ENCODE data around the gene ATP8B4.
A peak's percentile ranks its signal among the peaks of the same experiment; 100 is the strongest.

The ATP8B4 gene

GRCh38 chr15:50044406-50044805 lies 74.6 kb downstream of the ATP8B4 start:
- H3K27ac ChIP-seq (ENCODE audit: low read depth, low read length) = no peak overlapping the region
- peaks cover 10% of the 10 kb centered on the region; the same call in 1 of the 2 replicates for H3K9me3 ChIP-seq (ENCODE audit: insufficient read depth, low read depth, low read length)
- H3K27me3 ChIP-seq (ENCODE audit: insufficient read depth, low read length) = no peaks in the 10 kb centered on the region
- H3K4me3 ChIP-seq (ENCODE audit: low read length) = no peak overlapping the region
- H3K4me1 ChIP-seq (ENCODE audit: insufficient read depth, low read length) = no peaks in the 10 kb centered on the region
- H3K36me3 ChIP-seq (ENCODE audit: insufficient read depth, low read length) = no peaks in the 10 kb centered on the region
- no peak overlapping the region for H3K9ac ChIP-seq (ENCODE audit: low read depth, low read length)

- H3K9ac ChIP-seq (ENCODE audit: low read depth, low read length) = no peak overlapping the region
- H3K36me3 ChIP-seq (ENCODE audit: insufficient read depth, low read length) = no peaks in the 10 kb centered on the region
- H3K4me3 ChIP-seq (ENCODE audit: low read length) = no peak overlapping the region
- H3K27me3 ChIP-seq (ENCODE audit: insufficient read depth, low read length) = no peaks in the 10 kb centered on the region
- no peak overlapping the region for H3K27ac ChIP-seq (ENCODE audit: low read depth, low read length)
- H3K4me1 ChIP-seq (ENCODE audit: insufficient read depth, low read length) = no peaks in the 10 kb centered on the region
- peaks cover 10% of the 10 kb centered on the region; the same call in 1 of the 2 replicates for H3K9me3 ChIP-seq (ENCODE audit: insufficient read depth, low read depth, low read length)
- WGBS = no CpG with 5 or more reads among the region's 2 CpGs
Measured at GRCh38 chr15:50042775-50043174, 76.3 kb downstream of the ATP8B4 start.

DNA sequence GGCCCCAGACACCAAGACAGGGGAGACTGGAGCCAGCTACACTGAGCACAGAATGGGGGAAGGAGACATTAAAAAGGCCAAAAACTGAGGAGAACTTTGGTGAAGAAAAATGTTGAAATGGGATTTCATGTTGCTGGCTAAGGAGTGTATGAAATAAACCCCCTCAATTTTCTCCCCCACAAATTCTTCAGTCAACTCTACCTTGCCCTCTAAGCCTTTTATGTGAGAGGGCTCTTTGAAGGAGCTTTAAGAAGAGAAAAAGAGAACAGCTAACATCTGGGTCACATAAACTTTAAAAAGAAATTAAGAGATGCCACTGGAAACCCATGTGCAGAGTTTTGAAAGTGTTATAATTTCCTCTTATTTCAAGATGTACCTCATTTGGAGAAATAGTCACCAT lies 88.6 kb downstream of the ATP8B4 start:
- Histone ChIP-seq H3K27ac (ENCODE audit: low read depth, low read length) (no peak overlapping the region), H3K4me1 (ENCODE audit: insufficient read depth, low read length) (no peaks in the 10 kb centered on the region), H3K27me3 (ENCODE audit: insufficient read depth, low read length) (no peaks in the 10 kb centered on the region), H3K9ac (ENCODE audit: low read depth, low read length) (no peak overlapping the region), H3K36me3 (ENCODE audit: insufficient read depth, low read length) (no peaks in the 10 kb centered on the region), H3K9me3 (ENCODE audit: insufficient read depth, low read depth, low read length) (no peaks in the 10 kb centered on the region), H3K4me3 (ENCODE audit: low read length) (no peak overlapping the region)

DNA sequence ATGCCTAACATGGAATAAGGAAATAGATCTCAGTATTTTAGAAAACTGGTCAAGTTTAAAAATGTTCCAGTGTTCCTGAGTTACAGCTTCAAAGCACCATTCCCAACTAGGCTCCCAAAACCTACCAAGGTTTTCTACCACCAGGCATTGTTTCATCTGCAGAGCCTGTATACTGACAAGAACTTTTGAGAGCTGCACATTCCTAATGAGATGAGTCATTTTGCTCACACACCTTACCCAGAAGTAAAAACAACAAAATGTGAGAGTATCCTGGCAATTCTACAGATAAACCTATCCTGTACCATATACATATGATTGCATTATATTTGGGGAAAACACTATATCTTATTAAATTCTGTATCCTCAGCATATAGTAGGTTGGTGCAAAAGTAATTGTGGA lies 90.7 kb downstream of the ATP8B4 start:
- no peaks in the 10 kb centered on the region for H3K36me3 ChIP-seq (ENCODE audit: insufficient read depth, low read length)
- no peaks in the 10 kb centered on the region for H3K4me1 ChIP-seq (ENCODE audit: insufficient read depth, low read length)
- no peaks in the 10 kb centered on the region for H3K27me3 ChIP-seq (ENCODE audit: insufficient read depth, low read length)
- no peak overlapping the region for H3K9ac ChIP-seq (ENCODE audit: low read depth, low read length)
- no peak overlapping the region for H3K27ac ChIP-seq (ENCODE audit: low read depth, low read length)
- H3K4me3 ChIP-seq (ENCODE audit: low read length) = no peak overlapping the region
- H3K9me3 ChIP-seq (ENCODE audit: insufficient read depth, low read depth, low read length) = no peaks in the 10 kb centered on the region

- Histone ChIP-seq H3K9me3 (ENCODE audit: insufficient read depth, low read depth, low read length) (no peaks in the 10 kb centered on the region), H3K36me3 (ENCODE audit: insufficient read depth, low read length) (no peaks in the 10 kb centered on the region), H3K4me1 (ENCODE audit: insufficient read depth, low read length) (no peaks in the 10 kb centered on the region), H3K9ac (ENCODE audit: low read depth, low read length) (no peak overlapping the region), H3K4me3 (ENCODE audit: low read length) (no peak overlapping the region), H3K27me3 (ENCODE audit: insufficient read depth, low read length) (no peaks in the 10 kb centered on the region), H3K27ac (ENCODE audit: low read depth, low read length) (no peak overlapping the region)
- 93% methylated on average over 4 of the region's 4 CpGs for WGBS
Measured at GRCh38 chr15:50024281-50024680, 94.8 kb downstream of the ATP8B4 start.

DNA sequence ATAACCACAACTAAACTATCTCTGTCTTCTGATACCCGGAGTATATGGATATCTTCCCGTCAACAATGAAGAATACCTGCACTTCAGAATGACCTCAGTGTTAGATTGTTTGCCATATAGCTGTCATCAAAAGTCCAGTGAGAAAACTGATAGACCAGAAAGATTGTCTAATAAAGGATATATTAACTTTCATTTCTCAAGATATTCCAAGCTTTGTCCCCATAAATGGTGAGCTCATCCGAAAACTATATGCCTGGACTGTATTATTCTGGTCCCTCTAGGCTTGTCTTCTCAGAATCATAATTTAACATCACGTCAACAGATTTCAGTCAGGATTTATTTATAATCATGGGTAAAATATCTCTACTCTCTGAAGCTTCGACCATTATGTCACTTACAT lies 100.5 kb downstream of the ATP8B4 start:
- no peaks in the 10 kb centered on the region for H3K4me1 ChIP-seq (ENCODE audit: insufficient read depth, low read length)
- H3K27me3 ChIP-seq (ENCODE audit: insufficient read depth, low read length) = no peaks in the 10 kb centered on the region
- no peak overlapping the region for H3K9ac ChIP-seq (ENCODE audit: low read depth, low read length)
- 93% methylated on average over 5 of the region's 5 CpGs for WGBS
- no peak overlapping the region for H3K4me3 ChIP-seq (ENCODE audit: low read length)
- no peaks in the 10 kb centered on the region for H3K36me3 ChIP-seq (ENCODE audit: insufficient read depth, low read length)
- no peak overlapping the region for H3K27ac ChIP-seq (ENCODE audit: low read depth, low read length)
- H3K9me3 ChIP-seq (ENCODE audit: insufficient read depth, low read depth, low read length) = no peaks in the 10 kb centered on the region

DNA sequence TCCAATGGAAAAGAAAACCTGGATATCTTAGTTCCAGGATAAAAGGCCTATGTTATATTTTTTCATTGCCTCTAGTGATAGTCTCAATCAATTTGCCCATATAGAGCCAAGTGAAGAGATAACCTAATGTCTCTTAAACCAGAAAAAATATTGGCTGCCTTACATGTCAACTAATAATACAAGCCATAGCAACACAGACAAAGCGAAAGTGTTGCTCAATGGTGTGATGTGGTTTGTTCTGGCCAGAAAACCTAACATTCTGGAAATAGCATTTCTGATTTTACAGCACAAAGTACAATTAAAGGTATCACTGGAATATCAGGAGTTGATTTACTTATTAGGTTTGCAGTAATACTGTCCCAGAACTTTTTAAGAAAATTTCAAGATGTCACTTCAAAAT lies 101.5 kb downstream of the ATP8B4 start:
- Histone ChIP-seq H3K9me3 (ENCODE audit: insufficient read depth, low read depth, low read length) (no peaks in the 10 kb centered on the region), H3K27me3 (ENCODE audit: insufficient read depth, low read length) (no peaks in the 10 kb centered on the region), H3K36me3 (ENCODE audit: insufficient read depth, low read length) (no peaks in the 10 kb centered on the region), H3K9ac (ENCODE audit: low read depth, low read length) (no peak overlapping the region), H3K4me3 (ENCODE audit: low read length) (no peak overlapping the region), H3K27ac (ENCODE audit: low read depth, low read length) (no peak overlapping the region), H3K4me1 (ENCODE audit: insufficient read depth, low read length) (no peaks in the 10 kb centered on the region)
- no CpG with 5 or more reads among the region's 1 CpG for WGBS

- no peak overlapping the region for H3K4me3 ChIP-seq (ENCODE audit: low read length)
- 96% methylated on average over 1 of the region's 2 CpGs for WGBS
- no peak overlapping the region for H3K9ac ChIP-seq (ENCODE audit: low read depth, low read length)
- H3K27ac ChIP-seq (ENCODE audit: low read depth, low read length) = no peak overlapping the region
- no peaks in the 10 kb centered on the region for H3K27me3 ChIP-seq (ENCODE audit: insufficient read depth, low read length)
- H3K9me3 ChIP-seq (ENCODE audit: insufficient read depth, low read depth, low read length) = no peaks in the 10 kb centered on the region
- H3K36me3 ChIP-seq (ENCODE audit: insufficient read depth, low read length) = no peaks in the 10 kb centered on the region
- no peaks in the 10 kb centered on the region for H3K4me1 ChIP-seq (ENCODE audit: insufficient read depth, low read length)
Measured at GRCh38 chr15:50016951-50017350, 102.1 kb downstream of the ATP8B4 start.

DNA sequence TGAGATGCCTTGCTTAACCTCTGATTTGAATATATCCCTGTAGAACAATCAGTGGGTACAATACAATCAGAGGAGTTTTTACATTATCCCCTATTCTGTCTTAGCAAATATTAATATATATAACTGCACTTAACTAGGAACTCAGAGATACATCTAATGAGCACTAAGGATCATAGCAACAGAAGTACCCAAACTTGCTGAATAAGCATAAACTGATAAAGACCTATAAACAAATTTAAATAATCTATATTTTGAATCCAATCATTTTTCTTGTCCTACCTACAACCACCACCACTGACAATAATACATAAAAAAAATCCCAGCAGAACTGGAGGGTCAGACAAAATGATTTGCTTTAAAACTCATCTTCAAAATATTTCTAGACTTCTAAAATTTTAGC lies 106.2 kb downstream of the ATP8B4 start:
- Histone ChIP-seq H3K4me3 (ENCODE audit: low read length) (no peak overlapping the region), H3K27ac (ENCODE audit: low read depth, low read length) (no peak overlapping the region), H3K27me3 (ENCODE audit: insufficient read depth, low read length) (no peaks in the 10 kb centered on the region), H3K9me3 (ENCODE audit: insufficient read depth, low read depth, low read length) (no peaks in the 10 kb centered on the region), H3K4me1 (ENCODE audit: insufficient read depth, low read length) (no peaks in the 10 kb centered on the region), H3K9ac (ENCODE audit: low read depth, low read length) (no peak overlapping the region), H3K36me3 (ENCODE audit: insufficient read depth, low read length) (no peaks in the 10 kb centered on the region)

GRCh38 chr15:50009634-50010033 lies 109.4 kb downstream of the ATP8B4 start:
- no peak overlapping the region for H3K9ac ChIP-seq (ENCODE audit: low read depth, low read length)
- no peak overlapping the region for H3K4me3 ChIP-seq (ENCODE audit: low read length)
- no peaks in the 10 kb centered on the region for H3K27me3 ChIP-seq (ENCODE audit: insufficient read depth, low read length)
- WGBS = 91% methylated on average over 2 of the region's 2 CpGs
- no peaks in the 10 kb centered on the region for H3K36me3 ChIP-seq (ENCODE audit: insufficient read depth, low read length)
- H3K4me1 ChIP-seq (ENCODE audit: insufficient read depth, low read length) = no peaks in the 10 kb centered on the region
- no peak overlapping the region for H3K27ac ChIP-seq (ENCODE audit: low read depth, low read length)
- H3K9me3 ChIP-seq (ENCODE audit: insufficient read depth, low read depth, low read length) = no peaks in the 10 kb centered on the region

DNA sequence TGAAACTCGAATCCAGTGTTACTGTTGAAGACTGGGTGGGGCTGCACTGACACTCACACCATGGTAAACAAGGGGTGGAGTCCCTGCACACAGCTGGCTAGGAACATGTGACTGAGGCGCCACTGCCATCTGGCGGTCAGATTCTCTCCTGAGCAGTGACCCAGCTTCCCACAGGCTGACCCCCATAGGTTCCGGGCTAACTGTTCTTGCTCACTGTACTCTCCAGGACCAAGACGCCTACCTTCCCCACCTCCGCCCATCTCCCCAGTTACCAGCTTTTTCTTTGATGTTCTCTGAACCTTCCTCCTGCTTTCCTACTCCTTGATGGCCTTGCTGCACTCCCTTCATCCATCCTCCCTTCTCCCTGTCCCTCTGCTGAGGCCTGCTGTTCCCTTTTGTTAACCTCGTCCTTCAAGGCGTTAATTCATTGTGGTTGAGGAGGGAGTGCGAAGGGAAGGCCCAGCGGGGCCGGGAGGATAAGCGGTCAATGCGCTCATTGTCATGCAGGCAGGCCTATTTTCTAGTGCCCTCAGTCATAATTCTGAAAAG lies 115.2 kb downstream of the ATP8B4 start:
- Histone ChIP-seq H3K9me3 (ENCODE audit: insufficient read depth, low read depth, low read length) (peaks cover 5% of the 10 kb centered on the region; the same call in 1 of the 2 replicates), H3K27ac (ENCODE audit: low read depth, low read length) (peak overlapping the region; percentile 59; the same call in 1 of the 2 replicates), H3K27me3 (ENCODE audit: insufficient read depth, low read length) (no peaks in the 10 kb centered on the region), H3K36me3 (ENCODE audit: insufficient read depth, low read length) (no peaks in the 10 kb centered on the region), H3K4me3 (ENCODE audit: low read length) (peak overlapping the region; percentile 2; the same call in 1 of the 2 replicates), H3K9ac (ENCODE audit: low read depth, low read length) (peak overlapping the region; percentile 2; the same call in 1 of the 2 replicates), H3K4me1 (ENCODE audit: insufficient read depth, low read length) (peaks cover 22% of the 10 kb centered on the region)
- 4% methylated on average over 13 of the region's 13 CpGs for WGBS

DNA sequence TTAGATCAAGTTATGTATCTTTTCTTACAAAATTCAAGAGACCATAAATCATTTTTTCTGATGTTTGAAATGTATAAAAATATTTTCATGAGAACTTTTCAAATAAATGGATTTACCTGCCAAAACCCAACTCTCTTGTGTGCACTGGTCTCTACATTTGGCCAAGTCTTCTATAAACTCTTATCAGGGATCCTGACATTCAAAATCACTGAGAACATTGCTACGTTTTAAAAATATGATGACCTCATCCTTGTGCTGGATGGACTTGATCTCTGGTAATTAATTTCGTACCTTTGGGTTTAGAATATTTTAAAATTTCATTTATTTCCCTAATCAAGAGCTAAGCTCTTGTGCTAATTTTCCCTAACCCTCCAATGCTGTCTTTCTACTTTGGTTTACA lies 127.4 kb downstream of the ATP8B4 start:
- H3K4me1 ChIP-seq (ENCODE audit: insufficient read depth, low read length) = no peaks in the 10 kb centered on the region
- H3K4me3 ChIP-seq (ENCODE audit: low read length) = no peak overlapping the region
- no peak overlapping the region for H3K27ac ChIP-seq (ENCODE audit: low read depth, low read length)
- H3K27me3 ChIP-seq (ENCODE audit: insufficient read depth, low read length) = no peaks in the 10 kb centered on the region
- H3K36me3 ChIP-seq (ENCODE audit: insufficient read depth, low read length) = no peaks in the 10 kb centered on the region
- no peak overlapping the region for H3K9ac ChIP-seq (ENCODE audit: low read depth, low read length)
- 93% methylated on average over 2 of the region's 2 CpGs for WGBS
- no peaks in the 10 kb centered on the region for H3K9me3 ChIP-seq (ENCODE audit: insufficient read depth, low read depth, low read length)

Measured in HUES64 (cell line).